Measurements from ENCODE around the gene MMP1.

Gene MMP1

DNA sequence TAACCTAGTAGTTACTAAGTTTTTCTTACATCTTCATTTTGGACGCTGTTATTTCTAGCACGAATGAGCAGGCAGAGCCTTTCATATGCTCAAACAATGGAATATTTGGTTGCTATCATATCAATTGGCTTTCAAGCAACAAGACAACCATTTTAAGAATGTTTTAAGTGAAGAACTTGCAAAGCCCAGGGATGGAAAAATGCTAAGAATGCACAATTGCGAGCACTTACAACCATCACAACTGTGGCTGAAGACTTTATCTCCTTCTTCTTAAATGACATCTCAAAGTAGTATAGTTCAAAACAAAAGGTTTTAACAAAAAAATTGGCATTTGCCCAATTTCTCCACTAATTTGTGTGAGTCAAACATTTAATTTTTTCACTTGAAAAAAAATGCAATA lies 8.3 kb upstream of the MMP1 start:
- no peak for DNase-seq

DNA sequence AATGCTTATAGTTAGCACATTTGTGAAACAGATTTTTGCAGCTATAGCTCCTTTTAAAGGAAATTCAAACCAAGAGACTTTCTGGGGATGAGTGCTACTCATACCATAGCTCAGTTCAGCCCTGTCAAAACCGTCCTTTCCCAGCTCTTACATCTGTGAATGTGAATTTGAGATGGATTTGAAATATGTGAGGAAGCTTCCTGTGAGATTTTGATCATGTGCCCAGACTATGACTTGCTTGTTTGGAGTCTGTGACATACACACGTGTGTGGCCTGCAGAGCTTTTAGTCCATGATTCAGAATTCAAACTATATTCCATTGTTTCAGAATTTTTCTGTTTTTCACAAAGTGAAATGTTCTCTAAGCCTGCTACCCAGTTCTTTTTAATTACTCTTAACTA lies 4.4 kb upstream of the MMP1 start:
- no peak for DNase-seq

DNA sequence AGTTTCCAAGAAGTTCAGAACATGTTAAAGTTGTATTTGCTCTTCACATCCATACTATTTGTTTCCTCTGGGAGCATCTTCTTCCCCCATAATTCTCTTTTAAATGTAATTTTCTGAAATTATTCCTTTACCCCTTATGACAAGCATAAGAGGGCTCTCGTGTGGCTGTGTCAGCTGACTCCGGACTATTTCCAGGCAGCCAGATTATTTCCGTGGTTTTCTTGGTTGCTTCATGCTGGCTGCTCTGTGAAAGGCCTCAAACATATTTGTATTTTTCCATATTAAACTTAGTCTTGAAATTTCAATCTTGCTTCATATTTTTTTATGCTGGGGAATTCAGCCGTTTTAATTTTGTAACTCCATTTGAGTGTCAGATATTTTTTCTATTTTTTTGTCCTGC lies 2.8 kb upstream of the MMP1 start:
- no peak for DNase-seq

DNA sequence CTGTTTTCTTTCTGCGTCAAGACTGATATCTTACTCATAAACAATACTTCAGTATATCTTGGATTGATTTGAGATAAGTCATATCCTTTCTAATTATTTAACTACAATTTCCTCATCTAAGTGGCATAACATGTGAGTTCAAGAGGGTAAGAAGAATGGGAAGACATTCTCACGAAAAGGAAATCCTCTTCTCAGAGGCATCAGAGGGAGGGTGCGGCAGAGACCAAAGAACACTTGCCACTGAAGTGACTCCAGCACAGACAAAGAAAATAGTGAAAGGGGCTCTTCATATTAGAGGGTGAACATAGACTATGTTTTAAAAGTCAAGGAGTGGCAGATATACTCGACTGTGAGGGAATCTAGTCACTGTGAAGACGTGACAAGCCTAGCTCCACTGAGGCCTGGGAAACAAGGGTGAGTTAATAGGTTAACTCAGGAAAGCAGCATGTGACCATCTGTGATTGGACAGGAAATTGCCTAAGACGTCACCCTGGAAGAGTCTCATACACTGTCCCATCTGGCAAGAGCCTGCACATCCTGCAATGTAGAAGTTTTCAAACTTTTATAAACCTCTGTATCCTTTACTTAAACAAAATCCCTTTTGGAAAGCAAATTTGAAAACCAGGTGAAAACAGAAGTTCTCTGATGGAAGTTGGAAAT lies 1.9 kb upstream of the MMP1 start:
- no peak for DNase-seq

DNA sequence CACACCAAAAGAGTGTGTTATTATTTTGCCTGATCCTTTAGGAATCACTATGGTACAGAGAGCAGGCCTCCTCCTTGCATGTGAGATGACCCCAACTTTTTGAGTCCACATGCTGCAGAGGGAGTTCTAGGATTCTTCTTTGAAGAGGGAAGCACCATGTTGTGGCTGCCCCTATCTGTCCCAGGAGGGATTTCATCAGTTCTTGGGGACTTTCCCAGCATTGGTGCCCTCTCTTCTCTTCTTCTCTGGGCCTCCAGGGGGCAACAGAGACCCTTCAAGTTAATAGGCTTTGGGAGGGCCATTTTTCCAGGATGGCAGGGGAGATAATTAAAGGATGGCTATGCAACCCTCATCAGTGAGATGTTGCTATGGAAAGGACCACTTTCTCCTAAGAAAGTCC lies 3.6 kb downstream of the MMP1 start:
- DNase-seq: no peak

DNA sequence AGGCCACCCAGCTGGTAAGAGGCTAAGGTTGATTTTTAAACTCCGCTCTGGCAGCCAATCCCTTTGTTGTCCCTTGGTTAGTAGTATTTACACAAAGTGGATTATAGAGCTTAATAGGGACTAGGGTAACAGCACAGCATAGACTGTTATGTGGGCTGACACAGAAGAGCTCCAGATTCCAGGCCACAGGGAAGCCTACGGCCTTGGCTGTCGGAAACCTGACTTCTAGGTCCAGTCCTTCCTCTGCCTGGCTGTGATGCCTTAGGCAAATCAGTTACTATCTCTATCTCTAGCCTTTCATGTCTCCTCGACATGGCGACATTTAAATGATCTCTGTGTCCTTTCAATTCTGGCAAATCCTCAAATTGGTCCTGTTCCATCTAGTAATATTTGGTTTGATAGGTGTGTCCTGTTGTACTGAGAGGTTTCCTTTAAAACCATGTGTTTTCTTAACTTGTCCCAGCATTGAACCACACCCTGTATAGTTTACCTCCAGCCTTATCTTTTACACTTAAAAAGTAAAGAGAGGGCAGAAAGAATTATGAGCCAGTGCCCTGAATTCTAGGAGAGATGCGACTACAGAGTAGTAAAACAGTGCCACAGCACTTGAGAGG lies 4.2 kb downstream of the MMP1 start:
- no peak for DNase-seq

DNA sequence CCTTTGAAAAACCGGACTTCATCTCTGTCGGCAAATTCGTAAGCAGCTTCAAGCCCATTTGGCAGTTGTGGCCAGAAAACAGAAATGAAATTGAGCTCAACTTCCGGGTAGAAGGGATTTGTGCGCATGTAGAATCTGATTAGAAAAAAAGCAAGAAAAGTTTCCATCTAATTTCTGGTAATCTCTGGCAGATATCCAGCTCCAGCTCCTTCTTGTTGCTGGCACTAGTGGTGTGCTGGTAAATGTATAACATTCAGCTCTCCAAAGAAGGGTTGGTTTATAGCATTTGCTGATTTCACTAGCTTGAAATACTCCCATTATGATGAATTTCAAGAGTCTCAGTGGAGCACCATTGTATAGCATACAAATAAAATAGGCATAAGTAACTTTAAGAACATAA lies 5.4 kb downstream of the MMP1 start:
- no peak for DNase-seq

DNA sequence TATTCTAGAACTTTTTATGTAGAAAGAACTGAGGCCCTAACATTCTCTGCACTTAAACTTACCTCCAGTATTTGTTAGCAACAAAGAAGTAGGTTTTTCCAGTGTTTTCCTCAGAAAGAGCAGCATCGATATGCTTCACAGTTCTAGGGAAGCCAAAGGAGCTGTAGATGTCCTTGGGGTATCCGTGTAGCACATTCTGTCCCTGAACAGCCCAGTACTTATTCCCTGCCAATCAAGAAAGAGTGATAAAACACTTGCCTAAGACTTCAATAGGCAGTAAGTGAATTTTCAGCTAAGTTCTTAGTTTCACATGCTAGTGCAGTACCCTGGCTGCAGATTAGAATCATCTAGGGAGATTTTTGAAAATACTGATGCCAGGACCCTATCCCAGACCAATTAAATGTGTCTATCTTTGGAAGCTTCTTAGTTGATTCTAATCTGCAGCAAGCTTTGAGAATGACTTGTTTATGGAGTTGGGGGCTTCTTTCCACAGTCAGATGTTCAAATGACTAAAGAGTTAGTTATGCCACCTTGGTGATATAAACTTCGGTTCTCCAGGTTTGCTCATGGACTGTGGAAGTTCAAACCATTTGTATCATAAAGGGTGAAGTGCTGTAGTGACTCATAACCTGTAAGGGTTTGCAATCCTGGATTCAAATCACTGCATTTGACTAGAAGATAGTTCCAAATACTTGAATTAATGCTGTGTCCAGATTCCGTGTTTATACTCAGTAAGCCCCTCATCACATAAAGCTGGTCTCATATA lies 6.5 kb downstream of the MMP1 start:
- DNase-seq: no peak

DNA sequence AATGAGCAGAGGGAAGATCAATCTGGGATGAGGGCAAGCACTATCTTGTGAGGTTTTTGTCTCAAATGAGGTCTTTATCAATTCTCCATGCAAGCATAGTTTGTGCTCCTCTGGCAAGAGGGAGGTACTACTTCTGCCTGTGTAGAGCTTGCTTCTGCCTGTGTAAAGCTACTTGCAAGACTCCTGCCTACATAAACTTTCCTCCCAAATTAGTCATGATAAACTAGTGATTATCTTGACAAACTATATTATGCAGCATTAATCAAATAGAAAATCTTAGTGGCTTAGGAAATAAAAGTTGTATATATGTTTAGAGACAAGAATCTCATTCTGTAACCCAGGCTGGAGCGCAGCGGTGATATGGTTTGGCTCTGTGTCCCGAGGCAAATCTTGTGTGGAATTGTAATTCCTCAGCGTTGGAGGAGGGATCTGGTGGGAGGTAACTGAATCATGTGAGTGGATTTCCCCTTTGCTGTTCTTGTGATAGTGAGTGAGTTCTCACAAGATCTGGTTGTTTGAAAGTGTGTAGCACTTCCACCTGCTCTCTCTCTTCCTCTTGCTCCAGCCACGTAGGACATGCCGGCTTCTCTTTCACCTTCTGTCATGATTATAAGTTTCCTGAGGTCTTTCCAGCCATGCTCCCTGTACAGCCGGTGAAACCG lies 9.5 kb downstream of the MMP1 start:
- no peak for DNase-seq

DNA sequence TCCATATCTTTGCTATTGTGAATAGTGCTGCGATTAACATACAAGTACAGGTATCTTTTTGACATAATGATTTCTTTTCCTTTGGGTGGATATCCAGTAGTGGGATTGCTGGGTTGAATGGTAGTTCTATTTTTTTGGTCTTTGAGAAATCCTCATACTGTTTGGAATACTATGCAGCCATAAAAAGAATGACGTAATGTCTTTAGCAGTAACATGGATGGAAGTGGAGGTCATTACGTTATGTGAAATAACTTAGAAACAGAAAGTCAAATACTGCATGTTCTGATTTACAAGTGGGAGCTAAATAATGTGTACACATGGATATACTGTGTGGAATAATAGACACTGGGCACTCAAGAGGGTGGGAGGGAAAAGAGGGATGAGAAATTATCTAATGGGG lies 13.6 kb downstream of the MMP1 start:
- DNase-seq: no peak

DNA sequence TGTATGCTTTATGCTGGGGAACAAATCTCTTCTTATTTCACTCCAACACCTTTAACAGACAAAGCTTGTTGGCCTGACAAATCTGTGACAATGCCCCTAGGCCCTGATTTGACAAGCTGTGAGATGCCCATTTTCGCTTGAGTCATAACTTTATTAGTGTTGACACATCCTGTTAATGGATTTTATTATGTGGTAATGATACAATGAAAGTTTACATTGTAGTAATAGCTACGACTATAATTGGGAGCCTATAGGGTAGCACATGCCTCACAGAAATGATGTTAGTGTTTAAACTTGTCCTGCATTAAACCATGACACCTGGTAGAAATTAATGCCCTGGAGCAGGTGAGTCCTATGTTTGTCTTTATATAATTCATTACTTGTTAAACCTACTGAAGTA lies 14.2 kb downstream of the MMP1 start:
- DNase-seq: no peak

DNA sequence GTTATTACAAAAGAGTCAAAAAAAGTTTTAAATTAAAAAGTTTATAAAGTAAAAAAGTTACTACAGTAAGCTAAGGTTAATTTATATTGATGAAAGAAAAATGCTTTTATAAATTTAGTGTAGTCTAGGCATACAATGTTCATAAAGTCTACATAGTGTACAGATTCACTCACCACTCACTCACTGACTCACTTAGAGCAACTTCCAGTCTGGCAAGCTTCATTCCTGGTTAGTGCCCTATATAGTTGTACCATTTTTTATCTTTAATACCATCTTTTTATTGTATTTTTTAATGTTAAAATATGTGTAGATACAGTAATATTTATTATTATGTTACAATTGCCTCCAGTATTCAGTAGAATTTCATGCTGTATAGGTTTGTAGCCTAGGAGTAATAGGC lies 14.9 kb downstream of the MMP1 start:
- no peak for DNase-seq

DNA sequence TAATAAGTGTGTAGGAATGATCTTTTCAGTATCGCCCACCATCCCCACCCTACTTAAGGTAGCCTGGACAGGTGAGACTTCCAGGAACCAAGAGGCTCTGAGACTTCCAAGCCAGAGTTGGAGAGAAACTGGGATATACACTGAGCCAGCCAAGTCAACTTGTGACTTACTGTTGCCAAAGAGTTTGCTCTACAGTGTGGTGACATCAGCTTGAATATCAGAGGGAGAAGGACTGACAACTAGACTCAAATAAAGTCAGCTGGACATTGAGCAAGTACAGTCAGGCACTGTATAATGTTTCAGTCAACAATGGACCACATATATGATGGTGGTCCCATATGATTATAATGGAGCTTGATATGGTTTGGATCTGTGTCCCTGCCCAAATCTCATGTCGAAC lies 16.3 kb downstream of the MMP1 start:
- DNase-seq: no peak

DNA sequence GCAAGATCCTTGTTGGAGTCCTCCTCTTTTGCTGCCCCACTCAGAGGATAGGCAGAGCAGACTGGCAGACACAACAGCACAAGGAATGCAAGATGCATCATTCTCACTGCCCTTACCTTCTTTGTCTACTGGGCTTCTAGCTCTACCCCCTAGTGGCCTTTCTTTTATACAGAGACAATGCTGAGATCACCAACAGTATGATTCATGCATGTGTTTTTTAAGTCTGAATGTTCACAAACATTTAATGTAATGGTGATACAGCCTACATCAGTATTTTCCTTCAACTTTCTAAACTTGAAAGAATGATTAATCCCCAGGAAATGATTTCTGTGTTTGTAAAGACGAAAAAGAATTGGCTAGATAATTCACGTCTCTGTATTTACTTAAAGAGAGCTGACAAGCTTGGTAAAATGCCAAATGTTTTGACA lies 17.5 kb downstream of the MMP1 start, which contains the start of gene MMP10:
Gene MMP10, minus strand, starts transcription at position 138 of the 428 bp plus-strand sequence. Its CDS starts 37 bp downstream, at position 101.
- no peak for DNase-seq

DNA sequence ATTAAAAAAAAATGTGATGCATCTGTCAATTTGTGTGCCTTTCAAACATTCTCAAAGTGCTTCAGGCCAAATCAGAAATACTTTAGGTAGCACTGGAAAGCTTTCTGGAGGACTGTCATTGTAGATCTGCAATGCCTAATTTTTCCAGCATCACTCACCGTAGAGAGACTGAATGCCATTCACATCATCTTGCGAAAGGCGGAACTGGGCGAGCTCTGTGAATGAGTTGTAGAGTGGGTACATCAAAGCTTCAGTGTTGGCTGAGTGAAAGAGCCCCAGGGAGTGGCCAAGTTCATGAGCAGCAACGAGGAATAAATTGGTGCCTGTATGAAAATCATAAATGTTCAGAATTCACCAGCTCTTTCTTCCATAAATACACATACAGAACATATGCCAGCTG lies 21.5 kb downstream of the MMP1 start:
- no peak for DNase-seq

DNA sequence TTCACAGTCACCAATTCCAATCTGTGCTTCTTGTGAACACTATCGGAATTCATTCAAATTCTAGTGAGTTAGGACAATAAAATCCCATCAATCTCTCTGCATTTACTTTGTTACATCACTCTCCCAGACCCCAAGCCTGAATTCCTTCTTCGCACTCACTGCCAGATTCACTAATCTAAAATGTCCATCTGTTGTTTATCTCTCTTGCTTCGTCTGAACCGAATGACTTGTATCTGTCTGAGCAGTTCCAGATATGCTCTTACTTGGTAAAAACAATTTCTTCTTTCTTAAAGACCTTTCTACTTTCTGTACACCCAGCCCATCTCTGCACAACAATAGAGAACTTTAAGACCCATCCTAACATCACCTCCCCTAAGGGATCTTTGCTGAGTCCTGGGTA lies 24.6 kb downstream of the MMP1 start:
- DNase-seq: no peak

DNA sequence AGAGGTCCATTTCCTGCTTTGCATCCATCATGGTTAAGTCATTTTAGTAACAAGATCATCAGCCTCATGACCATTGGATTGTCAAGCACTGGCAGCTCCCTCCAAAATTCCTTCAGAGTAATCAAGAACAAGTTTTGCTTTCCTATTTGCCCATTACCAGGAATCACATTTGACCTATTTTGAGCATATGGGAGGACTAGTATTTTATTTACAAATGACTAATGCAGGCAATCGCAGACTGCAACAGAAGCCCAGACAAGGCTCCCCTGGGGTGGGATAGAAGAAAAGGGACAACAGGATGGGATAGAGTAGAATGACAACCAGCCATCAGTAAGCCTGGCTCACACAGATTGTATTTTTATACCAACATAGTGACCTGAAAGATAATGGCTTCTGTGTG lies 26.6 kb downstream of the MMP1 start:
- DNase-seq: no peak

DNA sequence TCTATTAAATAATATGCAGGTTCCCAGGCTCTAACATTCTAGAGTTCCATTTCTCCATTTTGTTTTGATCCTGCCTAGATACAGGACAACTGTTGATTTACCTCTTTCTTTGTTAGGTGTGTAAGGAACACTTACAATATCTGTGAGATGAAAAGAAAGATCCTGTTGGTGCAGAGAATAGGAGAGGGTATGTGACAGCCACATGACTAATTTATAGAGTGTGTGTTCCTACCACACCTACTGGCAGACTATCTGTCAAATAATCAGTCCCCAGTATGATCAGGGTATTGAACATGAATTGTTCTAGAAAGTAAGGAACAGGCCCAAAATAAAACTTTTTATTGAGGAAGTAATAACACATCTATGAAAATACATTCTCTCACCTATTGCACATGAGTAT lies 27.8 kb downstream of the MMP1 start:
- no peak for DNase-seq

DNA sequence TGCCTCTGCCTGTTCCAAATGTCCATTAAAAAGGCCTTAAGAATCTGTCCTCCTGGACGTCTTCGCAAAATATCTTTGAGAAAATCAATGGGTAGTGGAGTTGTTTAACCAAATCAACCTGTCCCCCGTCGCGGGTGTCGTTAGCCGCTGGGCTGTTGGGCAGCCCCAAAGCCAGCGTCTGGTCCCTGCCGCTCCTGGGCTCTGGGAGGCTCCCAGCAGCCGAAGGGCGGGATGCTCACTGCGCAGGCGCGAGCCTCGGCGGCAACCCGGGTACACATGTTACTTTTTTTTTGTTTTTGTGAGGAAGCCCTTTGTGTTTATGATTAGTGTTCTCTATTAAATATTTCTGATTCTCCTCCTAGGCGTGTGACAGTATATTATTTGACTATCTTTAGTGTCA lies 30.2 kb downstream of the MMP1 start:
- DNase-seq: no peak

DNA sequence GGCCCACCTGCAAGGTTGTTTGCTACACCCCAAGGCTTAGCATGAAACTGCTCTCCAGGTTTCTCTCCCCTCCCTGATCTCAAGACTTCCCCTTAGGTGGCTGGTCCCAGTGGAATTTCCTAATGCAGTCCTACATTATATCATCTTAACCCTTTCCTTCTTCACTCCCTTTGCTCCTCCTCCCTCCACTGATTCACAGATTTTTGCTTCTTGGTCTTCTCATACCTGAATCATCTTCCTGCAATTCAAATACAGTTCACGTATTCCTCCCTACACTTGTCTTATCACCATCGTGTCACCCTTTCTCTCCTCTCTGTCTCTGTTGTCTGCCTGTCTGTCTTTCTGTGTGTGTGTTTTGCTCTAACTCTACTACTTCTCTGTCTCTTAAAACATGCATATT lies 34.5 kb downstream of the MMP1 start:
- no peak for DNase-seq

DNA sequence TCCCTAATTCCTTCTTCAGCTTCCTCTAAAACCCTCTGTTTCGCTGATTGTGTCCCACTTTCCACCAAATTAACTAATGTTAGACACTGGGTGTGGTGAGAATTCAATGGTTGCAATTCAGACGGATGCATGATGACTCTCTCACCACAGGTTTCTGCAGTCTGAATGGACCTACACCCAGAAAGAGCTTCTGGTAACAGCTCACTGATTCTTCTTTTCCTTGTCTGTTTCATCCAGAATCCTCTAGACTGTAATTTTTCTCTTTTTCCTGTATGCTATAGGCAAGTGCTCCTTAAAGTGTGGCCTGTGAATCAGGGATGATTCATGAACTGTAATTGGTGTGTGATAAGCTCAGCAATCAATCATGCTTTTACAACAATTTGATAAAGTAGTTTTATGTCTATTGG lies 35.6 kb downstream of the MMP1 start:
- DNase-seq: no peak

DNA sequence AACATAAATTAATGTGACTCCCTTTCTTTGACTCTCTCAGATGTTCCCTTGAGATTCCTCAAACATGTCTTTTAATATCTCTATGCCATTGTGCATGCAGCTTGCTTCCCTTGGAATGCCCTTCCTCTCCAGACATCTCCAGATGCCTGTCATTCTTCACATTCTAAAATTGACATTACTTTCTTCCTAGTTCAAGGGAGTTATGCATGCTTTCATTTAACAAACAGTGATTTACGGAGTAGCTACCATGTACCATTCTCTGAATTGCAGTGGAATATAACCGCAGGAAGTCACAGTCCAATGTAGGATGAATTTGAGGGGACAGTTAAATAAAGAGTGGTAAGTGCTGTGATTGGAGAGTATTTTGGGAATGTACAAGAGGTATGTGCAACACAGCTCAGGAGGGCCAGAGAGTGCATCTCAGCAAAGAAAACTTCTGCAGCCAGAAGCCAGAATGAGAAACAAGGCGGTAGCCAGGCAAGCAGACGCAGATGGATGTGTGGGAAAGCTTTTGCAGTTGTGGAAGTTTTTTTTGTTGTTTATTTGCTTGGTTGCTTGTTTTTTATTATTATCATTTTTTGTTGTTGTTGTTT lies 36.2 kb downstream of the MMP1 start:
- DNase-seq: no peak
